Neural progenitor cell (in vitro differentiated cells): ENCODE results near the gene CKS2.

Source experiments
- CTCF ChIP-seq: fragments of 200-600 bp; sonication (generic); IDR thresholded peaks from 2 replicates; pipeline ENCODE4 v1.5.1; 2017; ENCODE audit warnings: antibody characterized with exemption, mild to moderate bottlenecking
- EZH2 ChIP-seq: fragments of 200-600 bp; sonication (generic); IDR thresholded peaks from 2 replicates; pipeline ENCODE4 v1.6.1; 2017; ENCODE audit warnings: antibody characterized with exemption, mild to moderate bottlenecking, moderate library complexity

GRCh38 chr9:89328064-89328463, 17.1 kb downstream of the CKS2 start:
- TF ChIP-seq CTCF (no peak), EZH2 (no peak)
